ENCODE results near the gene IKZF1.

DNA sequence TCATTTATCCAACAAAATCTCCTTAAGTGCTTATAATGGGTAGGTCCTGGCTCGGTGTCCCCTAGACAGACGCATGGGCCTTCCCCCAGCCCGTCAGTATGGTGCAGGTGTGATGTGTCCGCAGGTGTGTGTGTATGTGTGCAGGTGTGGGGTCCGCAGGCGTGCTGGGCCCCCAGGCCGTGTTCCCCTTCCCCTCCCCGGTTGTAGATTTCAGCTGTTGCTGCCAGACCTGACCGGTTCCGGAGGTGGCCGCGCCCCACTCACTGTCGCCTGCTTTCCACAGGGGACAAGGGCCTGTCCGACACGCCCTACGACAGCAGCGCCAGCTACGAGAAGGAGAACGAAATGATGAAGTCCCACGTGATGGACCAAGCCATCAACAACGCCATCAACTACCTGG is 95.1 kb downstream of the IKZF1 start:
- no peak for TF ChIP-seq EZH2 (IDR thresholded peaks at IDR 0.05; ENCODE audit: borderline replicate concordance, low read depth, low read length, severe bottlenecking)
- TF ChIP-seq, protein P1, sequence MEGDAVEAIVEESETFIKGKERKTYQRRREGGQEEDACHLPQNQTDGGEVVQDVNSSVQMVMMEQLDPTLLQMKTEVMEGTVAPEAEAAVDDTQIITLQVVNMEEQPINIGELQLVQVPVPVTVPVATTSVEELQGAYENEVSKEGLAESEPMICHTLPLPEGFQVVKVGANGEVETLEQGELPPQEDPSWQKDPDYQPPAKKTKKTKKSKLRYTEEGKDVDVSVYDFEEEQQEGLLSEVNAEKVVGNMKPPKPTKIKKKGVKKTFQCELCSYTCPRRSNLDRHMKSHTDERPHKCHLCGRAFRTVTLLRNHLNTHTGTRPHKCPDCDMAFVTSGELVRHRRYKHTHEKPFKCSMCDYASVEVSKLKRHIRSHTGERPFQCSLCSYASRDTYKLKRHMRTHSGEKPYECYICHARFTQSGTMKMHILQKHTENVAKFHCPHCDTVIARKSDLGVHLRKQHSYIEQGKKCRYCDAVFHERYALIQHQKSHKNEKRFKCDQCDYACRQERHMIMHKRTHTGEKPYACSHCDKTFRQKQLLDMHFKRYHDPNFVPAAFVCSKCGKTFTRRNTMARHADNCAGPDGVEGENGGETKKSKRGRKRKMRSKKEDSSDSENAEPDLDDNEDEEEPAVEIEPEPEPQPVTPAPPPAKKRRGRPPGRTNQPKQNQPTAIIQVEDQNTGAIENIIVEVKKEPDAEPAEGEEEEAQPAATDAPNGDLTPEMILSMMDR (IDR thresholded peaks at IDR 0.05; ENCODE audit: borderline replicate concordance, extremely low read depth, low read length, poor library complexity, severe bottlenecking), result no peak

Measured in DND-41 (cell line).